ENCODE data around the gene PSMD6. TPM values are rescaled to one million over a fixed set of nuclear protein-coding genes. Genes with fewer than 3 reads are reported as not detected.

Gene PSMD6
- total RNA-seq, 2 donors from 2014 or later, result 50.3 to 75.8 TPM

GRCh38 chr3:64046996-64047594, 23.8 kb upstream of the PSMD6 start:
- no peak for TF ChIP-seq CTCF (IDR thresholded peaks at IDR 0.05)
- no peak overlapping the region for H3K4me3 ChIP-seq
- no peak overlapping the region for H3K27ac ChIP-seq
- no peak for DNase-seq
- no peaks in the 10 kb centered on the region for H3K9me3 ChIP-seq
- H3K9ac ChIP-seq (ENCODE audit: low read depth in 2 of 2, low read length in 2 of 2), result no peak overlapping the region
- intact Hi-C loops (cut with DNase I), result no loop called here
- no peaks in the 10 kb centered on the region for H3K36me3 ChIP-seq
- H3K4me1 ChIP-seq, result no peaks in the 10 kb centered on the region
- H3K27me3 ChIP-seq, result no peaks in the 10 kb centered on the region

GRCh38 chr3:64046592-64046991, 23.3 kb upstream of the PSMD6 start:
- H3K9me3 ChIP-seq, result no peaks in the 10 kb centered on the region
- intact Hi-C loops (cut with DNase I), result no loop called here
- H3K36me3 ChIP-seq, result no peaks in the 10 kb centered on the region
- no peaks in the 10 kb centered on the region for H3K27me3 ChIP-seq
- H3K4me1 ChIP-seq, result no peaks in the 10 kb centered on the region
- no peak overlapping the region for H3K9ac ChIP-seq (ENCODE audit: low read depth in 2 of 2, low read length in 2 of 2)
- DNase-seq, result no peak
- H3K4me3 ChIP-seq, result no peak overlapping the region
- H3K27ac ChIP-seq, result no peak overlapping the region
- TF ChIP-seq CTCF (IDR thresholded peaks at IDR 0.05), result no peak

GRCh38 chr3:64042952-64043351, 19.7 kb upstream of the PSMD6 start:
- no peak for TF ChIP-seq CTCF (IDR thresholded peaks at IDR 0.05)
- H3K4me1 ChIP-seq, result no peaks in the 10 kb centered on the region
- H3K27ac ChIP-seq, result no peak overlapping the region
- no peaks in the 10 kb centered on the region for H3K9me3 ChIP-seq
- H3K9ac ChIP-seq (ENCODE audit: low read depth in 2 of 2, low read length in 2 of 2), result no peak overlapping the region
- no peaks in the 10 kb centered on the region for H3K27me3 ChIP-seq
- no peak for DNase-seq
- H3K36me3 ChIP-seq, result no peaks in the 10 kb centered on the region
- intact Hi-C loops (cut with DNase I), result no loop called here
- no peak overlapping the region for H3K4me3 ChIP-seq

DNA sequence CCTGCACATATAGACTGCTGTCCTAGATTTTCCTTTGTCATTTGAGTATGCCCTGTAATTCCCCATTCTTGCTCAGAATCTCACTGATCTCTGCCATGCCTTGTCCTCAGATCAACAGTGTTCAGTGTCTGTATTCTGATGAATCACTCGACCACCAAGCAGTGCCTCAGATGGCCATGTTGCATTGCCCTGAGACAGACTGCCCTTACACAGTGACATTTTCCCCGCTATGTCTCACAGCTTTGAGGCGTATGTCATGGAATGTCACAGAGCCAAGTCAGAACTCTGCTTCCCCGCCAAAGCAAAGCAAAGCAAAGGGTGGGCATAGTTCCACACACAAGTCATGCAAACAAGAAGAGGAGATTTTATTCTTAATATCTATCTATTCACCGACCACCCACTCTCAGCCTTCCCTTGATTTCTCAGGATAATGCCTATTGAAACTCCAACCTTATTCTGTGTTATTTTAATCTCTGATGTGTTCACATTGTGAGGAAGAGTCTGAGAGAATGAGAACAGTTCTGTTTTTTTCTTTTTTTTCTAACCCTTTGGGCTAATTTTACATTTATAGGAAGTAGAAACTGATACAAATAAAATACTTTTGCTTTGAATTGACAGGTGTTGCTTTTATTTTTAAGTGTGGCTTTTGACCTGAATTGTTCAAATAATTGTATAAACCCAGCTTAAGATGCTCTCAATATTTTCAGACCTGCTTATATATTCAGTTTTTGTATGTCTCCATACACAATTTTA, 16.9 kb upstream of the PSMD6 start:
- no peak for TF ChIP-seq CTCF (IDR thresholded peaks at IDR 0.05)
- intact Hi-C loops (cut with DNase I), result no loop called here

GRCh38 chr3:64039332-64039731, 16.0 kb upstream of the PSMD6 start:
- TF ChIP-seq CTCF (IDR thresholded peaks at IDR 0.05), result no peak
- Histone ChIP-seq H3K27me3 (no peaks in the 10 kb centered on the region), H3K9ac (ENCODE audit: low read depth in 2 of 2, low read length in 2 of 2) (no peak overlapping the region), H3K36me3 (no peaks in the 10 kb centered on the region), H3K9me3 (no peaks in the 10 kb centered on the region), H3K27ac (no peak overlapping the region), H3K4me1 (no peaks in the 10 kb centered on the region), H3K4me3 (no peak overlapping the region)
- intact Hi-C loops (cut with DNase I), result no loop called here
- no peak for DNase-seq

More for the DNA sequence above, 16.9 kb upstream of the PSMD6 start:
- no peak overlapping the region for H3K4me3 ChIP-seq
- H3K27me3 ChIP-seq, result no peaks in the 10 kb centered on the region
- H3K27ac ChIP-seq, result no peak overlapping the region
- H3K36me3 ChIP-seq, result no peaks in the 10 kb centered on the region
- H3K9me3 ChIP-seq, result no peaks in the 10 kb centered on the region
- DNase-seq, result no peak
- no peak overlapping the region for H3K9ac ChIP-seq (ENCODE audit: low read depth in 2 of 2, low read length in 2 of 2)
- H3K4me1 ChIP-seq, result no peaks in the 10 kb centered on the region
